Measurements from ENCODE around the gene SCN10A. TPM values are rescaled to one million over a fixed set of nuclear protein-coding genes. Genes with fewer than 3 reads are reported as not detected.

Gene SCN10A
- total RNA-seq, 2 donors from 2014 or later = not detected

GRCh38 chr3:38746641-38747040, 69.4 kb downstream of the SCN10A start:
- TF ChIP-seq CTCF (IDR thresholded peaks at IDR 0.05) (no peak), POLR2AphosphoS5 (IDR thresholded peaks at IDR 0.05) (no peak), POLR2A (IDR thresholded peaks at IDR 0.05) (no peak)
- Histone ChIP-seq H3K36me3 (no peaks in the 10 kb centered on the region), H3K4me1 (replicated peaks) (no peaks in the 10 kb centered on the region), H3K4me3 (no peak overlapping the region), H3K9me3 (no peaks in the 10 kb centered on the region), H3K27ac (no peak overlapping the region), H3K27me3 (replicated peaks; ENCODE audit: insufficient read depth) (no peaks in the 10 kb centered on the region)
- DNase-seq (ENCODE audit: low spot score) = no peak
- 76% methylated on average over 1 of the region's 1 CpG for WGBS
- intact Hi-C loops (cut with DNase I) = no loop called here

DNA sequence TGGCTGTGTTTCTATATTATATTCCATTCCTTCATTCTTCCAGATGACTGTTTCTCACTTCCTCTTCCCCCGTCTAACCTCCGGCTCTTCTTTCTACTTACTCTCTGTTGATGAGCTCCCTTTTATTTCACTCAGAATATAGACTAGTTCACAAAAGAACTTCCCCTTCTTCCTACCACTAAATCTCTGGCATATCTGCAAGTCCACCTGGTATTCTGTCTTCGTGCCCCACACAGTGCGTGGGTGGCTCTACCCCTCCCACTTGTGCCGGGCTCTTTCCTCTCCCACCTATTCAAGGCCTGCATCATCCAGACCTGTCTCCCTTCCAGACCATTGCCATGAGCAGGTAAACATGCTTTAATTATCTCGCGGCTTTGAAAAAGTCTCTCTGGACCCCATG, 73.0 kb downstream of the SCN10A start:
- Histone ChIP-seq H3K9me3 (no peaks in the 10 kb centered on the region), H3K27me3 (replicated peaks; ENCODE audit: insufficient read depth) (no peaks in the 10 kb centered on the region), H3K4me3 (no peak overlapping the region), H3K4me1 (replicated peaks) (no peaks in the 10 kb centered on the region), H3K36me3 (no peaks in the 10 kb centered on the region), H3K27ac (no peak overlapping the region)
- intact Hi-C loops (cut with DNase I) = no loop called here
- DNase-seq (ENCODE audit: low spot score) = no peak
- 63% methylated on average over 7 of the region's 7 CpGs for WGBS
- TF ChIP-seq POLR2A (IDR thresholded peaks at IDR 0.05) (no peak), POLR2AphosphoS5 (IDR thresholded peaks at IDR 0.05) (no peak), CTCF (IDR thresholded peaks at IDR 0.05) (no peak)

DNA sequence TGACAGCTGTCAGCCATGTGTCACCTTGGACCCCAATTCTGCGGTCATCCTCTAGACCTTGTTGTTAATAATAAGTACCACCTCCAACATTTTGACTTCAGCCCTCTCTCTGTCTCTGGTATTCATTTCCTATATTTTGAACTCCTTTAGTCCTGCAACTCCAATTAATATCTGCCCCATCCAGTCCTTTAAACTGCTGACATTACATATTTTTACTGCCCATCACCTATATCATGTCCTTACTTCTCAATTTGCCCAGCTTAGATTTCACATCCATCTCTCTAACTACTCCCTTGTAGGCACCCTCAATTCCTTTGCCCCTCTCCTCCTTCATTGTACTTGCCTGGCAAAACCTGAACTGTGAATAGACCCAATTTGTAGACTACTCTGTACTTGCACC, 73.5 kb downstream of the SCN10A start:
- no peak overlapping the region for H3K27ac ChIP-seq
- no peak overlapping the region for H3K4me3 ChIP-seq
- no peaks in the 10 kb centered on the region for H3K27me3 ChIP-seq (replicated peaks; ENCODE audit: insufficient read depth)
- intact Hi-C loops (cut with DNase I) = no loop called here
- DNase-seq (ENCODE audit: low spot score) = no peak
- 100% methylated on average over 1 of the region's 1 CpG for WGBS
- H3K4me1 ChIP-seq (replicated peaks) = no peaks in the 10 kb centered on the region
- no peaks in the 10 kb centered on the region for H3K9me3 ChIP-seq
- no peaks in the 10 kb centered on the region for H3K36me3 ChIP-seq
- TF ChIP-seq POLR2AphosphoS5 (IDR thresholded peaks at IDR 0.05) (no peak), CTCF (IDR thresholded peaks at IDR 0.05) (no peak), POLR2A (IDR thresholded peaks at IDR 0.05) (no peak)

DNA sequence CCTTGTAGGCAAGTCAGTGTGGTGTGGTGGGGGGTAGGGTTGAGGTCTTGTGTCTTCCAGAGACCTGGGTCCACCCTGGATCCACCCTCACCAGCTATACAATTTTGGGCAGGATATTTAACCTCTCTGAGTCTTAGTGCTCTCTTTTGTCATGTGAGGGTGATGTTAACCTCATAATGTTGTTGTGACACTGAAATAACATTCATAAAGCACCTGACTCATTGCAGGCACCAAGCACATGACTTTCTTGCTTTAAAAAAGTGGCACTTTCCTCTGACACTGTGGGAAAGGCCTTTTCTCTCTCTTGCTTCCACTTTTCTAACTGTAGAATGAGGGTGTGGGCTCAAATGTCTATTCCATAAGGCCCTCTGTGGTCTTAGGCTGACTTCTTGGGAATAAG, 75.5 kb downstream of the SCN10A start:
- no peak overlapping the region for H3K4me3 ChIP-seq
- intact Hi-C loops (cut with DNase I) = no loop called here
- H3K36me3 ChIP-seq = no peaks in the 10 kb centered on the region
- no peaks in the 10 kb centered on the region for H3K27me3 ChIP-seq (replicated peaks; ENCODE audit: insufficient read depth)
- no peak overlapping the region for H3K27ac ChIP-seq
- no peak for DNase-seq (ENCODE audit: low spot score)
- no peaks in the 10 kb centered on the region for H3K4me1 ChIP-seq (replicated peaks)
- no peaks in the 10 kb centered on the region for H3K9me3 ChIP-seq
- TF ChIP-seq POLR2AphosphoS5 (IDR thresholded peaks at IDR 0.05) (no peak), POLR2A (IDR thresholded peaks at IDR 0.05) (no peak), CTCF (IDR thresholded peaks at IDR 0.05) (no peak)

DNA sequence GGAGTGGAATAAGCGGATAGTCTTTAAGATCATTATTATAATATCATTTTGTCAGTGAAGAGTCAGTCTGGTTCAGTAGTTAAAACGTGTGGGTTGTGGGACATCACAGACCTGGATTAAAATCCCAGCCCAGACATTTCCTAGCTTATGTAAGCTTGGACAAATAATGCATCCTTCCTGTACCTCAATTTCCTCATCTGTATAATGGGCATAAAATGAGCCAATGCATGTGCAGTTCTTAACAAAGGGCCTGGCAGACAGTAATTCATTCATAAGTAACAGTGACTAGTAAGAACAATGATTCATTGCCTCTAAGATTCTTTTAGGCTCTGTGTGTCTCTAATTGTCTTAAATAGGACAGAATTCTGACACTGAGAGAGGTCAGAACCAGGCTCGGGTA, 76.1 kb downstream of the SCN10A start:
- no peaks in the 10 kb centered on the region for H3K27me3 ChIP-seq (replicated peaks; ENCODE audit: insufficient read depth)
- H3K4me1 ChIP-seq (replicated peaks) = no peaks in the 10 kb centered on the region
- H3K36me3 ChIP-seq = no peaks in the 10 kb centered on the region
- no peak for DNase-seq (ENCODE audit: low spot score)
- H3K27ac ChIP-seq = no peak overlapping the region
- WGBS = 67% methylated on average over 3 of the region's 3 CpGs
- H3K9me3 ChIP-seq = no peaks in the 10 kb centered on the region
- H3K4me3 ChIP-seq = no peak overlapping the region
- intact Hi-C loops (cut with DNase I) = no loop called here
- no peak for TF ChIP-seq POLR2A (IDR thresholded peaks at IDR 0.05)
- no peak for TF ChIP-seq CTCF (IDR thresholded peaks at IDR 0.05)
- TF ChIP-seq POLR2AphosphoS5 (IDR thresholded peaks at IDR 0.05) = no peak
